Measurements from ENCODE around the gene PLEKHG5. TPM values are rescaled to one million over a fixed set of nuclear protein-coding genes. Genes with fewer than 3 reads are reported as not detected.

Gene PLEKHG5
- total RNA-seq, 1 experiment from 2014 or later, result 32.3 TPM

GRCh38 chr1:6444377-6444776, 47.1 kb downstream of the PLEKHG5 start:
- H3K27ac Mint-ChIP-seq (ENCODE audit: low read depth, unreplicated experiment), result no peak overlapping the region
- H3K9me3 Mint-ChIP-seq (ENCODE audit: unreplicated experiment), result no peaks in the 10 kb centered on the region
- no peaks in the 10 kb centered on the region for H3K36me3 Mint-ChIP-seq (ENCODE audit: insufficient read depth, unreplicated experiment)
- H3K4me3 Mint-ChIP-seq (ENCODE audit: unreplicated experiment), result no peak overlapping the region
- intact Hi-C loops (cut with micrococcal nuclease), result no loop called here
- ChIA-PET CTCF (interaction anchor here (0.5 kb wide), 1 partner anchor 25 kb away, joined by 3 read pairs; no protein-coding TSS in a partner anchor), POLR2A (no interaction called here)
- BruUV-seq (replicated peaks), result no TSS peak
- TF ChIP-seq CTCF (IDR thresholded peaks at IDR 0.05; ENCODE audit: unreplicated experiment), result no peak
- DNase-seq (ENCODE audit: unreplicated experiment), result no peak
- H3K27me3 Mint-ChIP-seq (ENCODE audit: insufficient read depth, unreplicated experiment), result peaks cover 6% of the 10 kb centered on the region
- peaks cover 7% of the 10 kb centered on the region for H3K4me1 Mint-ChIP-seq (ENCODE audit: insufficient read depth, unreplicated experiment)

- ChIA-PET POLR2A (interaction anchor here (0.6 kb wide), 1 partner anchor 36 kb away, joined by 3 read pairs; no protein-coding TSS in a partner anchor), CTCF (interaction anchor here (0.5 to 1.2 kb wide), 4 partner anchors 9 to 81 kb away, joined by 3 read pairs; no protein-coding TSS in a partner anchor)
- no peak for TF ChIP-seq CTCF (IDR thresholded peaks at IDR 0.05; ENCODE audit: unreplicated experiment)
- no peaks in the 10 kb centered on the region for H3K27me3 Mint-ChIP-seq (ENCODE audit: insufficient read depth, unreplicated experiment)
- peaks cover 11% of the 10 kb centered on the region for H3K4me1 Mint-ChIP-seq (ENCODE audit: insufficient read depth, unreplicated experiment)
- no TSS peak for BruUV-seq (replicated peaks)
- intact Hi-C loops (cut with micrococcal nuclease), result no loop called here
- H3K27ac Mint-ChIP-seq (ENCODE audit: low read depth, unreplicated experiment), result no peak overlapping the region
- DNase-seq (ENCODE audit: unreplicated experiment), result no peak
- no peaks in the 10 kb centered on the region for H3K36me3 Mint-ChIP-seq (ENCODE audit: insufficient read depth, unreplicated experiment)
- no peaks in the 10 kb centered on the region for H3K9me3 Mint-ChIP-seq (ENCODE audit: unreplicated experiment)
- H3K4me3 Mint-ChIP-seq (ENCODE audit: unreplicated experiment), result no peak overlapping the region
Measured at GRCh38 chr1:6443339-6444115, 47.9 kb downstream of the PLEKHG5 start.

GRCh38 chr1:6441586-6441985, 49.9 kb downstream of the PLEKHG5 start:
- intact Hi-C loops (cut with micrococcal nuclease), result no loop called here
- CTCF ChIA-PET, result interaction anchor here (0.6 to 1.2 kb wide), 2 partner anchors 18 to 195 kb away, joined by 3 read pairs; no protein-coding TSS in a partner anchor
- Mint-ChIP-seq H3K27me3 (ENCODE audit: insufficient read depth, unreplicated experiment) (no peaks in the 10 kb centered on the region), H3K4me3 (ENCODE audit: unreplicated experiment) (no peak overlapping the region), H3K36me3 (ENCODE audit: insufficient read depth, unreplicated experiment) (no peaks in the 10 kb centered on the region), H3K4me1 (ENCODE audit: insufficient read depth, unreplicated experiment) (peaks cover 18% of the 10 kb centered on the region), H3K9me3 (ENCODE audit: unreplicated experiment) (no peaks in the 10 kb centered on the region), H3K27ac (ENCODE audit: low read depth, unreplicated experiment) (no peak overlapping the region)
- DNase-seq (ENCODE audit: unreplicated experiment), result no peak
- POLR2A ChIA-PET, result no interaction called here
- BruUV-seq (replicated peaks), result no TSS peak
- TF ChIP-seq CTCF (IDR thresholded peaks at IDR 0.05; ENCODE audit: unreplicated experiment), result no peak

GRCh38 chr1:6440198-6441126, 51.0 kb downstream of the PLEKHG5 start:
- Mint-ChIP-seq H3K4me3 (ENCODE audit: unreplicated experiment) (no peak overlapping the region), H3K27me3 (ENCODE audit: insufficient read depth, unreplicated experiment) (no peaks in the 10 kb centered on the region), H3K36me3 (ENCODE audit: insufficient read depth, unreplicated experiment) (no peaks in the 10 kb centered on the region), H3K4me1 (ENCODE audit: insufficient read depth, unreplicated experiment) (peaks cover 18% of the 10 kb centered on the region), H3K27ac (ENCODE audit: low read depth, unreplicated experiment) (no peak overlapping the region), H3K9me3 (ENCODE audit: unreplicated experiment) (no peaks in the 10 kb centered on the region)
- CTCF ChIA-PET, result interaction anchor here (0.6 to 7.2 kb wide), 9 partner anchors 12 to 235 kb away, joined by 3 to 118 read pairs (median 3); partner anchors contain the start of gene HES2
- peak; percentile 55 for DNase-seq (ENCODE audit: unreplicated experiment)
- intact Hi-C loops (cut with micrococcal nuclease), result no loop called here
- BruUV-seq (replicated peaks), result no TSS peak
- TF ChIP-seq CTCF (IDR thresholded peaks at IDR 0.05; ENCODE audit: unreplicated experiment), result peak; percentile 13
- POLR2A ChIA-PET, result interaction anchor here (1.0 to 2.8 kb wide), 3 partner anchors 8 to 207 kb away, joined by 3 to 17 read pairs (median 4); no protein-coding TSS in a partner anchor
